Measurements from ENCODE around the gene ZBTB7C. TPM values are rescaled to one million over a fixed set of nuclear protein-coding genes. Genes with fewer than 3 reads are reported as not detected.

ZBTB7C gene
- total RNA-seq, 1 experiment from 2014 or later = 0.33 TPM

DNA sequence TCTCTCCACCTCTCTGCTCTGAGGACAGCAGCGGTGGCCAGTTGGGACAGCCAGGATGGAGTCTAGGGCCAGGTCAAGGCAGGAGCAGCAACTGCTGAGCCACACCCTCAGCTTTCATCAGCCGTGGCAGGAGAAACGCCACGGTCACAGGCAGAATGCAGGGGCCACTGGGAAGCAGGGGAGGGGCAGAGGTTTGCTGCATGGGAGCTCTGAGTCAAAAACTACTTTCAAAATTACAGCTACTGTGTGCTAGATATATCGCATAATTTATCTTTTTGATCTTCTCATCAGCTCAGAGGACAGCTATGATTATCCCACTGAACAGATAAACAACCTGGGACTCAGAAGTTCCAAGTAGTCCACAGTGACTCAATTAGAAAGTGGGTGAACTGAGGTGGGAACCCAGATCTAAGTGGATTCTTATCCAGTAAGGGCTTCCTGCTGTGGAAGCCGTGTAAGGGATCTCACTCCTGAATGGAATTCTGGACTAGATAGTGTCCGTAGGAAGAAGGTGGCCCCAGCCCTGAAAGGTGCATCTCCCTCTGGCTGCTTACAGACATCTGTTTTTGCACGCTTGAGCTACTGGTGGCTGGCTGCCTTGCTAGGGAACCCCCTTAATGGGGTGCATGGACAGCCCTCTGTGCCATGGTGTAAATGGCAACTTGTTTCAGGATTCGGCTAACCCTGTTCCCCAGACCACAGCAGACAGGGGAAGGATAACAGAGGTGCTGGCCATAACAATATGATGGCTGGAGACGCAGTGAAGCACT, 284.1 kb downstream of the ZBTB7C start:
- no peaks in the 10 kb centered on the region for H3K79me2 ChIP-seq (ENCODE audit: insufficient read depth, low read length)
- H2BK5ac ChIP-seq (ENCODE audit: insufficient read length, low read length) = no peak overlapping the region
- no peaks in the 10 kb centered on the region for H3K9me3 Mint-ChIP-seq
- H2BK15ac ChIP-seq (ENCODE audit: low read depth, low read length) = no peak overlapping the region
- H2BK120ac ChIP-seq (ENCODE audit: low read depth, low read length, poor library complexity, severe bottlenecking) = no peak overlapping the region
- H3K23ac ChIP-seq (ENCODE audit: insufficient read length, low read depth, low read length) = no peak overlapping the region
- no peak overlapping the region for H3K14ac ChIP-seq (ENCODE audit: insufficient read depth, low read length)
- H3K4me1 Mint-ChIP-seq = peaks cover 16 to 52% of the 10 kb centered on the region in 2 experiments
- no peak overlapping the region for H3K27ac ChIP-seq (ENCODE audit: insufficient read length, low read depth, low read length)
- H3K56ac ChIP-seq (ENCODE audit: insufficient read length, low read depth, low read length) = no peak overlapping the region
- H4K5ac ChIP-seq (ENCODE audit: insufficient read length, low read depth, low read length) = no peak overlapping the region
- DNase-seq = no peak
- TF ChIP-seq, protein P1, sequence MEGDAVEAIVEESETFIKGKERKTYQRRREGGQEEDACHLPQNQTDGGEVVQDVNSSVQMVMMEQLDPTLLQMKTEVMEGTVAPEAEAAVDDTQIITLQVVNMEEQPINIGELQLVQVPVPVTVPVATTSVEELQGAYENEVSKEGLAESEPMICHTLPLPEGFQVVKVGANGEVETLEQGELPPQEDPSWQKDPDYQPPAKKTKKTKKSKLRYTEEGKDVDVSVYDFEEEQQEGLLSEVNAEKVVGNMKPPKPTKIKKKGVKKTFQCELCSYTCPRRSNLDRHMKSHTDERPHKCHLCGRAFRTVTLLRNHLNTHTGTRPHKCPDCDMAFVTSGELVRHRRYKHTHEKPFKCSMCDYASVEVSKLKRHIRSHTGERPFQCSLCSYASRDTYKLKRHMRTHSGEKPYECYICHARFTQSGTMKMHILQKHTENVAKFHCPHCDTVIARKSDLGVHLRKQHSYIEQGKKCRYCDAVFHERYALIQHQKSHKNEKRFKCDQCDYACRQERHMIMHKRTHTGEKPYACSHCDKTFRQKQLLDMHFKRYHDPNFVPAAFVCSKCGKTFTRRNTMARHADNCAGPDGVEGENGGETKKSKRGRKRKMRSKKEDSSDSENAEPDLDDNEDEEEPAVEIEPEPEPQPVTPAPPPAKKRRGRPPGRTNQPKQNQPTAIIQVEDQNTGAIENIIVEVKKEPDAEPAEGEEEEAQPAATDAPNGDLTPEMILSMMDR (conservative IDR thresholded peaks at IDR 0.05) = no peak
- no peaks in the 10 kb centered on the region for H3K27me3 ChIP-seq (ENCODE audit: insufficient read depth, low read length)
- H3K18ac ChIP-seq (ENCODE audit: insufficient read length, low read depth, low read length) = no peak overlapping the region
- no peak overlapping the region for H3K4me2 ChIP-seq (ENCODE audit: insufficient read depth, insufficient read length, low read length)
- WGBS (ENCODE audit: extremely low coverage, insufficient read length, low lambda C conversion rate) = no CpG with 5 or more reads among the region's 10 CpGs
- no peaks in the 10 kb centered on the region for H3K9me3 ChIP-seq (ENCODE audit: control insufficient read depth, low read depth, low read length)
- no peak overlapping the region for H2BK20ac ChIP-seq (ENCODE audit: low read depth, low read length, poor library complexity, severe bottlenecking)
- H3K23me2 ChIP-seq (ENCODE audit: insufficient read length, low read depth, low read length, poor library complexity, severe bottlenecking) = no peaks in the 10 kb centered on the region
- H3K36me3 Mint-ChIP-seq (ENCODE audit: insufficient read depth in 1 of 3, low read depth in 3 of 3) = no peaks in the 10 kb centered on the region
- no peak overlapping the region for H4K91ac ChIP-seq (ENCODE audit: insufficient read length, low read depth, low read length)
- no peak overlapping the region for H3K9ac ChIP-seq (ENCODE audit: extremely low read depth, insufficient read length, low read length)
- H3K4me3 Mint-ChIP-seq = no peak overlapping the region
- H3T11ph ChIP-seq (ENCODE audit: low read length) = no peak overlapping the region
- H3K4me1 ChIP-seq (ENCODE audit: insufficient read depth, low read length) = 0 out of 2 replicates have a peak, but pooled peaks cover 4% of the 10 kb centered on the region
- no peak overlapping the region for H2BK12ac ChIP-seq (ENCODE audit: insufficient read length, low read depth, low read length)
- peaks cover 8% of the 10 kb centered on the region for H3K27me3 Mint-ChIP-seq (ENCODE audit: low read depth)
- H2AK5ac ChIP-seq (ENCODE audit: insufficient read length, low read length) = no peak overlapping the region
- no peak overlapping the region for H2AFZ ChIP-seq (ENCODE audit: low read length)
- H3K79me1 ChIP-seq (ENCODE audit: insufficient read depth, low read depth, low read length, poor library complexity, severe bottlenecking) = no peaks in the 10 kb centered on the region
- H3K4ac ChIP-seq (ENCODE audit: low read depth, low read length) = no peak overlapping the region
- no peak overlapping the region for H4K8ac ChIP-seq (replicated peaks; ENCODE audit: insufficient read length, low read depth, low read length)
- H4K20me1 ChIP-seq (ENCODE audit: control insufficient read depth, insufficient read depth, insufficient read length) = no peaks in the 10 kb centered on the region
- no peak overlapping the region; a peak in 1 of 7 replicates for H3K27ac Mint-ChIP-seq

Data from H9 (cell line).